Breast epithelium (tissue), 3 donors: Measurements from ENCODE around the gene TSHR.
A peak's percentile ranks its signal among the peaks of the same experiment; 100 is the strongest.

ENCODE experiments used
- CTCF ChIP-seq, 3 donors: fragments of 450-650 bp; IDR thresholded peaks; one replicate each; pipeline ENCODE4 v1.5.1; 2016 to 2017; ENCODE audit warnings: antibody characterized with exemption in 3 of 3, mild to moderate bottlenecking in 3 of 3, moderate library complexity in 3 of 3
- POLR2A ChIP-seq: fragments of 450-650 bp; IDR thresholded peaks from one replicate; pipeline ENCODE4 v1.6.1; 2016; ENCODE audit warnings: antibody characterized with exemption, mild to moderate bottlenecking, moderate library complexity

- peak; percentile 66 to 81 (median 77) for TF ChIP-seq CTCF (IDR thresholded peaks at IDR 0.05)
- peak; percentile 25 for TF ChIP-seq POLR2A
Observed at GRCh38 chr14:81170104-81170828, 214.8 kb downstream of the TSHR start.
